GM21619 (cell line): ENCODE results near the gene ARHGAP45.
A peak's percentile ranks its signal among the peaks of the same experiment; 100 is the strongest.

Experiments
- ATAC-seq: cut with Tn5 transposase; IDR thresholded peaks from one replicate; pipeline ENCODE4 v1.9.1; 2021; ENCODE audit not compliant: unreplicated experiment

ARHGAP45 gene

GRCh38 chr19:1085053-1085658 is 18.2 kb downstream of the ARHGAP45 start:
- no peak for ATAC-seq

GRCh38 chr19:1085676-1086442 is 18.9 kb downstream of the ARHGAP45 start:
- no peak for ATAC-seq

GRCh38 chr19:1086613-1087012 is 19.6 kb downstream of the ARHGAP45 start:
- no peak for ATAC-seq

- no peak for ATAC-seq
Observed at GRCh38 chr19:1087813-1088415, 20.9 kb downstream of the ARHGAP45 start.

GRCh38 chr19:1088416-1089010 is 21.5 kb downstream of the ARHGAP45 start:
- no peak for ATAC-seq

GRCh38 chr19:1089126-1089771 is 22.3 kb downstream of the ARHGAP45 start:
- no peak for ATAC-seq

- ATAC-seq, result no peak
Observed at GRCh38 chr19:1089891-1090290, 22.9 kb downstream of the ARHGAP45 start.

- ATAC-seq, result no peak
Observed at GRCh38 chr19:1090731-1091543, 24.0 kb downstream of the ARHGAP45 start.

GRCh38 chr19:1091544-1092175 is 24.7 kb downstream of the ARHGAP45 start:
- ATAC-seq, result no peak

GRCh38 chr19:1093330-1093729 is 26.4 kb downstream of the ARHGAP45 start:
- ATAC-seq, result no peak

- ATAC-seq, result no peak
Observed at GRCh38 chr19:1093811-1094553, 27.0 kb downstream of the ARHGAP45 start.

GRCh38 chr19:1094655-1094977 is 27.6 kb downstream of the ARHGAP45 start:
- ATAC-seq, result no peak

GRCh38 chr19:1094978-1095701 is 28.2 kb downstream of the ARHGAP45 start, which contains the start of gene POLR2E:
POLR2E (minus strand) TSS chr19:1095375; CDS start chr19:1095315, 60 bp downstream.
- peak; percentile 80 for ATAC-seq

- no peak for ATAC-seq
Observed at GRCh38 chr19:1097810-1098176, 30.8 kb downstream of the ARHGAP45 start.

- ATAC-seq, result no peak
Observed at GRCh38 chr19:1098177-1099051, 31.4 kb downstream of the ARHGAP45 start.

- ATAC-seq, result no peak
Observed at GRCh38 chr19:1101337-1101698, 34.4 kb downstream of the ARHGAP45 start.

- no peak for ATAC-seq
Observed at GRCh38 chr19:1102407-1103131, 35.6 kb downstream of the ARHGAP45 start.
